ENCODE results near the gene TTC12. TPM values are rescaled to one million over a fixed set of nuclear protein-coding genes. Genes with fewer than 3 reads are reported as not detected.

Gene TTC12
- total RNA-seq, 2 donors from 2014 or later, result 21.6 TPM

DNA sequence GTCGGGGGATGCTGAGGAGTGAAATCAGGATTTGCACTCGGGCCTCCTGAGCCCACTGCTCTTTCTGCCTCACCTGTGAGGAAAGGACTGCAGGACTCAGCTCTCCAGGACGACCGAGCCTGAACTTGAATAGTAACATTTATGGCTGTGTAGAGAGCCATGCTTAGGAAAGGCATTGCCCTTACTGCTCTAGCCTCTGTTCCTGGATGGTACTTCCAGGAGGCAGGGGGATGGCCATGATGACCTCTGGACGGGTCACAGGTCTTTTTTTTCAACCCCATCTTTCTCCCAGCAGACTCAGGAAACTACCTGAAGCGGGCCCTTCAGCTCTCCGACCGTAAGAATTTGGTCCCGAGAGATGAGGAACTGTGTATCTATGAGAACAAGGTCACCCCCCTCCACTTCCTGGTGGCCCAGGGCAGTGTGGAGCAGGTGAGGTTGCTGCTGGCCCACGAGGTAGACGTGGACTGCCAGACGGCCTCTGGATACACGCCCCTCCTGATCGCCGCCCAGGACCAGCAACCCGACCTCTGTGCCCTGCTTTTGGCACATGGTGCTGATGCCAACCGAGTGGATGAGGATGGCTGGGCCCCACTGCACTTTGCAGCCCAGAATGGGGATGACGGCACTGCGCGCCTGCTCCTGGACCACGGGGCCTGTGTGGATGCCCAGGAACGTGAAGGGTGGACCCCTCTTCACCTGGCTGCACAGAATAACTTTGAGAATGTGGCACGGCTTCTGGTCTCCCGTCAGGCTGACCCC, 84.5 kb downstream of the TTC12 start:
- Histone ChIP-seq H3K36me3 (no peaks in the 10 kb centered on the region), H3K9me3 (no peaks in the 10 kb centered on the region), H3K27ac (no peak overlapping the region), H3K27me3 (replicated peaks; ENCODE audit: insufficient read depth) (no peaks in the 10 kb centered on the region), H3K4me1 (replicated peaks) (no peaks in the 10 kb centered on the region), H3K4me3 (no peak overlapping the region)
- 90% methylated on average over 23 of the region's 24 CpGs for WGBS
- no peak for TF ChIP-seq POLR2A (IDR thresholded peaks at IDR 0.05)
- no peak for TF ChIP-seq CTCF (IDR thresholded peaks at IDR 0.05)
- no peak for TF ChIP-seq POLR2AphosphoS5 (IDR thresholded peaks at IDR 0.05)
- intact Hi-C loops (cut with DNase I), result no loop called here
- no peak for DNase-seq (ENCODE audit: low spot score)

DNA sequence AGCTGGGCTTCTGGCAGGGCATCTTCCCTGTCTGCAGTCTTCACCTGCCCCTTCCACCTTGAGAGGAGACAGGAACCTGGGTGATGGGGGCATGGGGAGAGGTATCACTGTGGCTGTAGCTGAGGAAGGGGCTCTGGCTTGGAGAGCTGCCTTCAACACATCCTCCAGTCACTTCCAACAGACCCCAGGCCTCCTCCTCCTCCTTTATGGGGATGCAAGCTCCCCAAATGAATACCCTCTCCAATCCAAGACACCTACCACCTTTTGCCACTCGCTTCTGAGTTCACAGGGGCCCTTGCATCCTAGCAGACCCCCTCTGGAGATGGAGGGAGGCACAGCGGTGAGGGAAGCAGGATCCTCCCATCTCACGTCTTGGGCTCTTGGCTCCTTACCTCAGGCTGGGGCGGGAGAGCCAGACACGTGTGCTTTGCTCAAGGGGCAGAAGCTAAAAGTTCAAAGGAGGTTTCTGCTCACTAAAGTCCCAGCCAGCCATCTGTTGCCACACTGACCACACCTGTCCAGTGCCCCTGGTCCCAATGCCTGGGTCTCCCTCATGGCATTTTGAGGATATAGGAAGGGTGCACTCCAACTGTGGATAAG, 86.3 kb downstream of the TTC12 start:
- Histone ChIP-seq H3K27ac (no peak overlapping the region), H3K36me3 (no peaks in the 10 kb centered on the region), H3K9me3 (no peaks in the 10 kb centered on the region), H3K27me3 (replicated peaks; ENCODE audit: insufficient read depth) (no peaks in the 10 kb centered on the region), H3K4me3 (no peak overlapping the region), H3K4me1 (replicated peaks) (no peaks in the 10 kb centered on the region)
- no peak for DNase-seq (ENCODE audit: low spot score)
- TF ChIP-seq POLR2AphosphoS5 (IDR thresholded peaks at IDR 0.05), result no peak
- TF ChIP-seq CTCF (IDR thresholded peaks at IDR 0.05), result no peak
- TF ChIP-seq POLR2A (IDR thresholded peaks at IDR 0.05), result no peak
- WGBS, result 76% methylated on average over 5 of the region's 5 CpGs
- intact Hi-C loops (cut with DNase I), result no loop called here

- Histone ChIP-seq H3K4me3 (no peak overlapping the region), H3K27me3 (replicated peaks; ENCODE audit: insufficient read depth) (no peaks in the 10 kb centered on the region), H3K4me1 (replicated peaks) (no peaks in the 10 kb centered on the region), H3K9me3 (no peaks in the 10 kb centered on the region), H3K36me3 (no peaks in the 10 kb centered on the region), H3K27ac (no peak overlapping the region)
- WGBS, result 19% methylated on average over 2 of the region's 2 CpGs
- TF ChIP-seq POLR2AphosphoS5 (IDR thresholded peaks at IDR 0.05), result peak; percentile 77
- TF ChIP-seq POLR2A (IDR thresholded peaks at IDR 0.05), result no peak
- TF ChIP-seq CTCF (IDR thresholded peaks at IDR 0.05), result no peak
- DNase-seq (ENCODE audit: low spot score), result peak; percentile 84
- intact Hi-C loops (cut with DNase I), result no loop called here
Measured at GRCh38 chr11:113401718-113402117, 87.3 kb downstream of the TTC12 start.

DNA sequence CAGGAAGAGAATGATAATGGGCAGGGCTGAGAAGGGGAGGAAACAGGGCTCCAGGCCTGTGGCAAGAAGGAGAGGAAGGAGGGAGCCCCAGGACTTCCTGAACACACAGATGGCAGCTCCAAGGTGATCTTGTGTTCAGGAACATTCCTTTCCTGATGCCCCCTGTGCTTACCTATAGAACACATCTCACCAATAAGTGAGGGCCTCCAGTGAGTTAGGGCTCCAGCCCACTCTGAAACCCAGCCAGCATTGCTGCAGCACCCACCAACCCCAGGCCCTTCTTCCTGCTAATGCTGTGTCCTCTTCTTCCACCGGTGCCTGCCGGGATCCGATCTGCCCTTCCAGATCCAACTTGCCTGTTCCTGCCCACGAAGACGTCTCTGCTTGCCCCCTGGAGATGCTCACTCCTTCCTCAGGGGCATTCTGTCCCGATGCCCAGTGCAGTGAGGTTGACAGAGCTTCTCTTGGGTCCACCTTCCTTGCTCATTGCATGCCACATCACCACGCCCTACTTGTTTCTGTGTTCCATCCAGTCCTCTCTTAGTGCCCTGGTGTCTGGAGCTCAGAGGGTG, 90.6 kb downstream of the TTC12 start:
- Histone ChIP-seq H3K4me1 (replicated peaks) (no peaks in the 10 kb centered on the region), H3K27ac (no peak overlapping the region), H3K36me3 (no peaks in the 10 kb centered on the region), H3K4me3 (no peak overlapping the region), H3K9me3 (no peaks in the 10 kb centered on the region), H3K27me3 (replicated peaks; ENCODE audit: insufficient read depth) (no peaks in the 10 kb centered on the region)
- intact Hi-C loops (cut with DNase I), result no loop called here
- TF ChIP-seq POLR2AphosphoS5 (IDR thresholded peaks at IDR 0.05) (no peak), POLR2A (IDR thresholded peaks at IDR 0.05) (no peak), CTCF (IDR thresholded peaks at IDR 0.05) (no peak)
- no peak for DNase-seq (ENCODE audit: low spot score)
- WGBS, result 46% methylated on average over 7 of the region's 7 CpGs

All from prostate gland (tissue), 2 donors.